HK-2 (cell line): ENCODE results near the gene IL1RAPL2.

Experiments used
- DNase-seq: peaks from one replicate; pipeline ENCODE4 v3.0.0-alpha.2; 2018; ENCODE audit not compliant: unreplicated experiment

IL1RAPL2 gene

DNA sequence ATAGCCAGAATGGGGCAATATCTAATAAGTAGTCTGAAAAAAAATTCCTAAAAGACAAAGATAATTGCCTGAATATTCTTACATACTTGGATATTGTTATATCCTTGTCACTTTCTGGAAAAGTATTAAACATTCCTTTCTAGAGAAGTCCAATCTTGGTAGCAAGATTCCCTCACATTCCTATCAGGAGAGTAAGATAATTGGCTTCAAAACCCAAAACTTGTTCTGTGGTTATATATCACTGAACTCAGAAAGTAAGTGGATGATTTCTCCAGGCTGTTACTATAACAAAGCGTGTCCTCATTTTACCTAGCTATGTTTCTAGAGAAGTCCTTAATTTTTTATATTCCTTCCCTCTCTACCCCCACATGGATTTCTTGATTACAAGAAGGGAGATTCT lies 700.5 kb downstream of the IL1RAPL2 start:
- DNase-seq: no peak

- DNase-seq: no peak
These were observed 701.2 kb downstream of the IL1RAPL2 start for GRCh38 chrX:105267167-105267566.

DNA sequence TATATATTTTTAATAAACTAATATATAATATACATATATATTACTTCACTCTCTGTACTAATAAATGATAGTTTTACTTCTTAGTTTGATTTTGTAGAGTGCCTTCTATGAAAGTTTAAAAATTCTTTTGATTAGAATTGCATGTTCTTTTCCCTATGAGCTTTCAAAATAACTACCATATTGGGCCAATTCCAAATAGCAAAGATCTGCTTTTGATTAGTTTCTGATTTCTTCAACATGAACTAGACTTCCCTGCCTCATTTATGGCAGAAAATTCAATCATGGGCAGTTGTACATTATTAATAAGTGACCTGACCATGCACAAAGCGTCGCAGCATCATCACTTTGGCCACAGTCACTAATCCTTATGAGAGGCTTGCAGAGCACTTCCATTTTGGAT lies 703.4 kb downstream of the IL1RAPL2 start:
- DNase-seq: no peak

GRCh38 chrX:105273326-105273725 lies 707.3 kb downstream of the IL1RAPL2 start:
- DNase-seq: no peak

DNA sequence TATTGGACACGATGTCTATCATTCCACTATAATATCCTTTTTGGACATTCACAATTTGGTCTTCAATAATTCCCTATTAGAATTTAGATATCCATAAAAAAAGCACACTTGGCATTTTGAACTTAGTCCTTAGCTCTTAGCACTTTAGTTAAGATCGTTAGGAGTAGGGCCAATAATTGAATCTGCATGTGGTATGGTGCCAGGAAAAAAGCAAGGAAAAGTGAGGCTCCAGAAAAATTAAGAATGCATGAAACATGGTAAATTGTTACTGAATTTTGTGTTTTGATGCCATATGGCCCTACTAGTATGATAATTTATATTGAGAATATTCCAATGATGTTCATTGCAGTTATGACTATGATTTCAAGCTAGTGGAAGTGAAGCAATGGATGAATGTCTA lies 708.1 kb downstream of the IL1RAPL2 start:
- no peak for DNase-seq

GRCh38 chrX:105277132-105277531 lies 711.1 kb downstream of the IL1RAPL2 start:
- no peak for DNase-seq

- DNase-seq: no peak
These were observed 716.1 kb downstream of the IL1RAPL2 start for GRCh38 chrX:105282077-105282476.

DNA sequence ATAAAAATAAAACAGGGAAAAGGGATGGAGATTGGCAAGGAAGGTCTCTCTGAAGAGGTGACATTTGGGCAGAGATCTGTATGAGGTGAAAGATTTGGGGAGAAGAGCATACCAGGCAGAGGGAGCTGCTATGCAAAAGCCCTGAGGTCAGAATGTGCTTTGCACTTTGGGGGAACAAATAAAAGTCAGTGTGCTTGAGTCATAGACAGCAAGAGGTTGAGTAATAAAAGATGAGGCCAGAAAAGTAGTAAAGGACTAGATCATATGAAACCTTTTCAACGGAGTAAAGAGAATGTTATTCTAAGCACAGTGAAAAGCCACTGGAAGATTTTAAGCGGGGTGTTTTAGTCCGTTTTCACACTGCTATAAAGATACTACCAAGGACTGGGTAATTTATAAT lies 731.0 kb downstream of the IL1RAPL2 start:
- DNase-seq: no peak

DNA sequence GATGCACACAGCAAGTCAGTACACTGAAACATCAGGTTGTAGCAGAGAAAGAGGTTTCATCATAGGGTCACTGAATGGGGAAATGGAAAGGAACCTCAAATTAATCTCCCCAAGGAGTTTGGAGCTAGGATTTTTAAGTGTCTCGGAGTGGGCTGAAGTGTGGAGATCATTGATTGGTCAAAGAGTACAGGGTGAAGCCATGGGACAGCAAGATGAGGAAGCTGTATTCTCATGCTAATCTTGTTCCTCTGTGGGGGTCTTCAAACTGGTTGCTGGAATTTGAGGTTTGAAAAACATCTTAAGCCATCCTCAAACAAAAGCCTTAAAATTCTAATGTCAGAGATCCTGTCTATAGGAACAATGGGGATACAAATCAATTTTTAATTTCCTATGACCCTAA lies 733.3 kb downstream of the IL1RAPL2 start:
- no peak for DNase-seq

DNA sequence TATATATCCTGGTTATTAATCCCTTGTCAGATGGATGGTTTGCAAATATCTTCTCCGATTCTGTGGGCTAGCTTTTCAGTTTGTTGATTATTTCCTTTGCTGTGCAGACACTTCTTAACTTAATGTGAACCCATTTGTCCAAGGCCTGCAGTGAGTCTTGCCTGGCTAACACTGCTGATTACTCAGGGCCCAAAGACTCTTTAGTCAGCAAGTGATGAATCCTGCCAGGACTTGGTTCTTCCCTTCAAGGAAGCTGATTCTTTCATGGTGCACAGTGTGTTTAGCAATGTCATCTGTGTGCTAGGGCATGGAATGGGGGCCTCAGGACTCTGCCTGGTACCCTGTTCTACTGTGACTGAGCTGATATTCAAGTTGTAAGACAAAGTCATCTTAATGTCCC lies 736.2 kb downstream of the IL1RAPL2 start:
- no peak for DNase-seq

DNA sequence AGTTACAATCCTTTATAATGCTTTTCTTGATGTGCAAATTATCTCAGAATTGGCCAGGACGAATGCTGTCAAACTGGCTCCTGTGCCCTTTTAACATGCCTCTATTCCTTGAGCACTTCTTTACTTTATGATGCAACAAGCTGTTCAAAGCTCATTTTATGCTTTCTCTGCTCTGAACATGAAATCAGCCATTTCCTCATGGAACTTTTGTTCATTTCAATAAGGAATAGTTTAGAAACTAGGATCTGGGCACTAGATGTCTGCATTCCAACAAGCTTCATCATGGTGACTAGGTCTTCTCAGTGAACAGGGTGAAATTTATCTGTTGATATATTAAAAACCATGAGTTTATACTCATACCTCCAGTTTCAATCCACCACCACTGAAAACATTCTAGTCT lies 741.8 kb downstream of the IL1RAPL2 start:
- DNase-seq: no peak

- DNase-seq: no peak
These were observed 747.6 kb downstream of the IL1RAPL2 start for GRCh38 chrX:105313596-105313995.

DNA sequence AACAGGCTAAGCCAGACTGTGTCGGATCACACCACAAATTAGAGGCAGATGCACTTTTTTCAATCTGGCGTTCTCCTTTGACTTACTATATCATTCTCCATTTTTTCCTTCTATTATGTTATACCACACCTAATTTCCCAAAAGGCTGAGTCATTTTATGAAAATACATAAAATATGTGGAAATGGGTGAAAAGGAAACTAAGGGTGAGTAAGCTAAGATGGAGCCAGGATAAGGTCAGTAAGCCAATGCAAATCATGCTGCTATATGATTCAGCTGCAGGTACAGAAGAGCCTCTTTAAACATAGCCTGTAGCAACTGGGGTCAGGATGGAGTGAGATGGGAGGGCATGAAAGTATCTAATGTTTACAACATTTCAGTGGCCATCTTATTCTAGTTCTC lies 748.5 kb downstream of the IL1RAPL2 start:
- no peak for DNase-seq

DNA sequence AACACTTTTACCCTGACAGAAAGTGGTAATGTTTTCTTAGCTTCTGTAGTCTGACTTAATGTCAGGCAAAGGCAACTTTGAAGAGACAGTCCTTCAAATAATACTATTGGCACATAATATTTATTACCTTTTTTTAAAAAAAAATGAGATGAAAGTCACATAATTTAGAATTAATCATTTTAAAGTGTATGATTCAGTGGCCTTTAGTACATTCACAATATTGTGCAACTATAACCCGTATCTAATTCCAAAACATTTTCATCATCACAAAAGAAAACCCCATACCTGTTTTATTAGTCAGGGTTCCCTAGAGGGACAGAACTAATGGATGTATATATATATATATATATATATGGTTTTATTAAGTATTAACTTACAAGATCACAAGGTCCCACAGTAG lies 749.2 kb downstream of the IL1RAPL2 start:
- no peak for DNase-seq

- no peak for DNase-seq
These were observed 751.1 kb downstream of the IL1RAPL2 start for GRCh38 chrX:105317117-105317516.

GRCh38 chrX:105323928-105324327 lies 757.9 kb downstream of the IL1RAPL2 start:
- no peak for DNase-seq

DNA sequence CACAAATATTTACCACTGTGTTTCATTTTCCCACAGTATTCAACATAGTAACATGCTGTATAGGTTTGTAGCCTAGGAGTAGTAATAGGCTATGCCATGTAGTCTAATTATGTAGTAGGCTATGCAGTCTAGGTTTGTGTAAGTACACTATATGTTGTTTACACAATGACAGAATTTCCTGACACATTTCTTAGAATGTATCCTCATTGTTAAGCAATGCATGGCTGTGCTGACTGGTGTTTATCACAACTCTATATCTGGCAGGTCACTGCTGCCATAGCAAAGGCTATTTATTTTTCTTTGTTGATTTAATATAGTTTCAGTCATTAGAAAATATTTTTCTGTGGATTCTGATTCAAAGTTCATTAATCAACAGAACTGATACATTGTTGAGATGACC lies 762.8 kb downstream of the IL1RAPL2 start:
- no peak for DNase-seq

GRCh38 chrX:105331244-105331643 lies 765.2 kb downstream of the IL1RAPL2 start:
- no peak for DNase-seq

- no peak for DNase-seq
These were observed 781.4 kb downstream of the IL1RAPL2 start for GRCh38 chrX:105347373-105347772.

- no peak for DNase-seq
These were observed 783.5 kb downstream of the IL1RAPL2 start for GRCh38 chrX:105349476-105349875.

DNA sequence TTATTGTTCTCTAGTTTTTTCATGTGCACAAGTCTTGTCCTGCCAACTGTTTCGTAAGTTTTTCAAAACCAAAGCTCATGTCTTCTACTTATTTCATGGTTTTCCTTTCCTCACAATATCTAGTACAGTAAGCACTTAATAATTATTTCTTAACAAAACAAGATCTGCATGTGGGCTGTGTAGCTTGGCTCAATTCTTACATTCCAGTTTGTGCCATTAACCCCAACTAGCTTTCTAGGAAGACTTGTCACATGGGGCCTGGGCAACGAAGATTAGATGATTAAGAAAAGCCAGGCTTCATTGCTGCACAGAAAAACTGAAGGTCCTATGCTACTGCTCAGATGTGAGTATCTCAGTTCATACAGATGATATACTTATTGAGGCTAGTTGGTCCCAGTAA lies 809.8 kb downstream of the IL1RAPL2 start:
- no peak for DNase-seq

DNA sequence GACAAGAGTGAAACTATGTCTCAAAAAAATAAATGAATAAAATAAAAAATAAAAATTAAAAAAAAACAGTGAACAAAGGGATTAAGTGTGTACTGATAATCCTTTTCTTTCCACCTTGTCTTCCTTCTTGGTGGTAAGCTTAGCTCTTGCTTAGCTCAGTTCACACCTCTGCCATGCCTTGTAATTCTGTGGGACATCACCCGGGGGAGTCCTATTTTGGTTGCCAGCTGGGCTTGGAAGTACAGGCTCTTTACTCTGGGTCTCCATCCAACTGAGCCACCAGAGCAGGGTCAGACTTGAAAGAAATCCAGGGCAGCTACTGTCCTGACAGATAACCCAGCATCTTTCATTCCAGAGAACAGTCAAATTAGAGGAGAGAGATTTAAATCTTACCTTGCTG lies 858.7 kb downstream of the IL1RAPL2 start:
- no peak for DNase-seq

DNA sequence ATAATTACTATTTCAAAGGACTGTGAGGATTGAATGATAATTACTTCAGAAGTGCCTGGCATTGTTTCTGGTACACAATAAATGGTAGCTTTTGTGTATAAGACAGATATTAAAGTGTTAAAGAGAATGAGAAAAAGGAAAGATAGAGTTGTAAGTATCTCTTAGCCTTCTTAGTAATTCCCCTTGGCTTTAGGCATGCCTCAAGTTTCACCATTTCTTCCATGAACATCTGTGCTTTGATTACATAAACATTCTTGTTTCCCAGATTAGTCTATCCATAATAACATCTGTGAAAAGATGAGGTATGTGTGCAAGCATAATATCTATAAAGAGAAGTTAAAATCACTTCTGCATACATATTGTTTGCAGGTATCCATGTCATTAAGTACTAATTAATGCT lies 885.4 kb downstream of the IL1RAPL2 start:
- DNase-seq: no peak

GRCh38 chrX:105458846-105459245 lies 892.8 kb downstream of the IL1RAPL2 start:
- DNase-seq: no peak

DNA sequence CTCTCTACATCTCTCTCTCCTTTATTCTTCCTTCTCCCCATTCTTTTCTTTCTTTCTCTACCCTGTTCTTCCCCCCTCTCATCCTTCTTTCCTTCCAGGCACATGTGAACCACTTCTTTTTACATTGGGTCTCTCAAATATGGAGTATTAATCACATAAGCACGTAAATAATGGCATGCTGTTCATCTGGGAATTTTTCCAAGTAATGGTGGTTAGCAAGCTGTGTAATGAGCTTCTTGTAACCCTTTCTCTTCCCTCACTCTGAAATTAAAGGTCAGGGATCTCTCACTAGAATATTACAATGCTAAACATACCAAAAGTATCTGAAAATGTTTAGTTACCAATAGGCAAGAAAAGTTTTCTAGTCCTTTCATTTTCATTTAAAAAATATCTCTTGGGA lies 894.4 kb downstream of the IL1RAPL2 start:
- DNase-seq: no peak
